ENCODE measurements around the gene LCP2. TPM values are rescaled to one million over a fixed set of nuclear protein-coding genes. Genes with fewer than 3 reads are reported as not detected.
A peak's percentile ranks its signal among the peaks of the same experiment; 100 is the strongest.

Gene LCP2
- total RNA-seq, 4 donors from 2014 or later, result 3.9 to 17.9 (median 12.6) TPM

GRCh38 chr5:170223906-170224305, 73.7 kb downstream of the LCP2 start:
- no peaks in the 10 kb centered on the region for H3K27me3 ChIP-seq
- H3K4me1 ChIP-seq, result peaks cover 0 to 45% (median 8%) of the 10 kb centered on the region in 3 donors
- no peaks in the 10 kb centered on the region for H3K9me3 ChIP-seq
- intact Hi-C loops (cut with DNase I), result no loop called here
- 38 to 66% methylated on average over 4 to 5 of the region's 5 CpGs for WGBS, 2 donors
- H3K4me3 ChIP-seq, result no peak overlapping the region
- DNase-seq, result no peak
- peak overlapping the region in 1 of 4 donors; percentile 37 for H3K27ac ChIP-seq
- TF ChIP-seq CTCF (IDR thresholded peaks at IDR 0.05), result no peak
- TF ChIP-seq POLR2A (IDR thresholded peaks at IDR 0.05), result no peak
- no peaks in the 10 kb centered on the region for H3K36me3 ChIP-seq

- TF ChIP-seq CTCF (IDR thresholded peaks at IDR 0.05) (no peak), POLR2A (IDR thresholded peaks at IDR 0.05) (no peak)
- Histone ChIP-seq H3K27ac (peak overlapping the region in 1 of 4 donors; percentile 37), H3K27me3 (no peaks in the 10 kb centered on the region), H3K4me1 (peaks cover 0 to 45% (median 8%) of the 10 kb centered on the region in 3 donors), H3K9me3 (no peaks in the 10 kb centered on the region), H3K4me3 (no peak overlapping the region), H3K36me3 (no peaks in the 10 kb centered on the region)
- DNase-seq, result no peak
- intact Hi-C loops (cut with DNase I), result no loop called here
Observed at GRCh38 chr5:170223360-170223759, 74.2 kb downstream of the LCP2 start.

- no peaks in the 10 kb centered on the region for H3K36me3 ChIP-seq
- H3K4me1 ChIP-seq, result peaks cover 0 to 44% (median 8%) of the 10 kb centered on the region in 3 donors
- TF ChIP-seq CTCF (IDR thresholded peaks at IDR 0.05) (no peak), POLR2A (IDR thresholded peaks at IDR 0.05) (no peak)
- H3K27ac ChIP-seq, result peak overlapping the region in 3 of 4 donors; percentile 55 to 72 (median 71)
- H3K4me3 ChIP-seq, result no peak overlapping the region
- H3K27me3 ChIP-seq, result no peaks in the 10 kb centered on the region
- no peak for DNase-seq
- no peaks in the 10 kb centered on the region for H3K9me3 ChIP-seq
- intact Hi-C loops (cut with DNase I), result no loop called here
- WGBS, 2 donors, result 33 to 47% methylated on average over 6 of the region's 6 CpGs
Observed at GRCh38 chr5:170221327-170221741, 76.2 kb downstream of the LCP2 start.

GRCh38 chr5:170220191-170220590, 77.4 kb downstream of the LCP2 start:
- no peak for DNase-seq
- peaks cover 0 to 39% (median 8%) of the 10 kb centered on the region in 3 donors for H3K4me1 ChIP-seq
- no peak overlapping the region for H3K4me3 ChIP-seq
- H3K27me3 ChIP-seq, result no peaks in the 10 kb centered on the region
- no peaks in the 10 kb centered on the region for H3K9me3 ChIP-seq
- intact Hi-C loops (cut with DNase I), result no loop called here
- H3K36me3 ChIP-seq, result no peaks in the 10 kb centered on the region
- H3K27ac ChIP-seq, result no peak overlapping the region
- no peak for TF ChIP-seq CTCF (IDR thresholded peaks at IDR 0.05)
- TF ChIP-seq POLR2A (IDR thresholded peaks at IDR 0.05), result no peak
- WGBS, 2 donors, result 63 to 93% methylated on average over 1 to 2 of the region's 2 CpGs

GRCh38 chr5:170219615-170220014, 78.0 kb downstream of the LCP2 start:
- peaks cover 0 to 39% (median 8%) of the 10 kb centered on the region in 3 donors for H3K4me1 ChIP-seq
- 21 to 44% methylated on average over 2 of the region's 2 CpGs for WGBS, 2 donors
- intact Hi-C loops (cut with DNase I), result no loop called here
- no peaks in the 10 kb centered on the region for H3K36me3 ChIP-seq
- no peaks in the 10 kb centered on the region for H3K9me3 ChIP-seq
- H3K27ac ChIP-seq, result no peak overlapping the region
- no peak overlapping the region for H3K4me3 ChIP-seq
- DNase-seq, result no peak
- TF ChIP-seq CTCF (IDR thresholded peaks at IDR 0.05), result no peak
- TF ChIP-seq POLR2A (IDR thresholded peaks at IDR 0.05), result no peak
- no peaks in the 10 kb centered on the region for H3K27me3 ChIP-seq

All from esophagus squamous epithelium (tissue), 5 donors.